ENCODE data around the gene ENG.

The ENG gene

DNA sequence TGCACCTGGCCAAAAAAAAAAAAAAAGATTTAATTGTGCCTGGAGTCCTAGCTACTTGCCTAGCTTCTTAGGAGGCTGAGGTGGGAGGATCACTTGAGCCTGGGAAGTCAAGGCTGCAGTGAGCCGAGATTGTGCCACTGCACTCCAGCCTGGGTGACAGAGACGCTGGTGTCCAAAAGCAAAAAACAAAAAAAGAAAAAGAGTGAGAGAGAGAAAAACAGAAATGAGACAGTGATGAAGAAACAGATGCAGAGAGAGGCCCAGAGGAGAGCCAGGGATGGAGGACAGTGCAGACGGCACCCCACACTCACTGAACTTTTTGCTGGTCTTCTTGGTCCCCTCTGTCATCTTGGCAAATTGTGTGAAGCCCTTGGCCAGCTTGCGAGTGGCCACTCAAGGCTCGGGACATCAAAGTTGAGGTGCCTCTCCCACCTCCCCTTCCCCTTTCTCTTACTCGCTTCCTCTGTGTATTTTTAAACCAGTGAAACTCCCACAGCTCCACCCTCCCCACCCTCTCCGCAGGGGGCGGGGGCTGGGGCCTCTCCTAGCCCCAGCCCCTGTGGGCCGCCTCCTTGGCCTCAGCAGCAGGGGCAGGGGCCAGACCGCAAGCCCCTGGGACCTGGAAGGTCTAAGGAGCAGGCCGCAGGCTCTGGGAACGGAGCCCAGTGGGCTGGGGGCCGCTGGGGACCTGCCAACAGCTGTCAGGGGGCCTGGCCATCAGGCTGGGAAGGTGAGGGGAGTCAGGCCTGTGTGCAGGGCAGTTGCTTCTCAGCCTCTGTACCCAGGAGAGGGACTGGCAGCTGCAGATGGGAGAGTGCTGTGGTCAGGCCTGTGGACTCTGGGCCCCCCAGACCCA lies 76.0 kb downstream of the ENG start, which contains the start of gene SH2D3C:
SH2D3C (minus strand) TSS at position 387 of the 856 bp plus-strand sequence; CDS start at position 348, 39 bp downstream.
- peak; percentile 62 for DNase-seq
- Histone ChIP-seq H3K4me1 (peaks cover 19% of the 10 kb centered on the region), H3K9me3 (no peaks in the 10 kb centered on the region), H3K4me3 (ENCODE audit: low read depth, low read length) (no peak within 1 kb of the TSS), H3K36me3 (no peaks in the 10 kb centered on the region), H3K27me3 (no peaks in the 10 kb centered on the region)
- TF ChIP-seq, protein P1, sequence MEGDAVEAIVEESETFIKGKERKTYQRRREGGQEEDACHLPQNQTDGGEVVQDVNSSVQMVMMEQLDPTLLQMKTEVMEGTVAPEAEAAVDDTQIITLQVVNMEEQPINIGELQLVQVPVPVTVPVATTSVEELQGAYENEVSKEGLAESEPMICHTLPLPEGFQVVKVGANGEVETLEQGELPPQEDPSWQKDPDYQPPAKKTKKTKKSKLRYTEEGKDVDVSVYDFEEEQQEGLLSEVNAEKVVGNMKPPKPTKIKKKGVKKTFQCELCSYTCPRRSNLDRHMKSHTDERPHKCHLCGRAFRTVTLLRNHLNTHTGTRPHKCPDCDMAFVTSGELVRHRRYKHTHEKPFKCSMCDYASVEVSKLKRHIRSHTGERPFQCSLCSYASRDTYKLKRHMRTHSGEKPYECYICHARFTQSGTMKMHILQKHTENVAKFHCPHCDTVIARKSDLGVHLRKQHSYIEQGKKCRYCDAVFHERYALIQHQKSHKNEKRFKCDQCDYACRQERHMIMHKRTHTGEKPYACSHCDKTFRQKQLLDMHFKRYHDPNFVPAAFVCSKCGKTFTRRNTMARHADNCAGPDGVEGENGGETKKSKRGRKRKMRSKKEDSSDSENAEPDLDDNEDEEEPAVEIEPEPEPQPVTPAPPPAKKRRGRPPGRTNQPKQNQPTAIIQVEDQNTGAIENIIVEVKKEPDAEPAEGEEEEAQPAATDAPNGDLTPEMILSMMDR (IDR thresholded peaks at IDR 0.05; ENCODE audit: low read depth, low read length): no peak

DNA sequence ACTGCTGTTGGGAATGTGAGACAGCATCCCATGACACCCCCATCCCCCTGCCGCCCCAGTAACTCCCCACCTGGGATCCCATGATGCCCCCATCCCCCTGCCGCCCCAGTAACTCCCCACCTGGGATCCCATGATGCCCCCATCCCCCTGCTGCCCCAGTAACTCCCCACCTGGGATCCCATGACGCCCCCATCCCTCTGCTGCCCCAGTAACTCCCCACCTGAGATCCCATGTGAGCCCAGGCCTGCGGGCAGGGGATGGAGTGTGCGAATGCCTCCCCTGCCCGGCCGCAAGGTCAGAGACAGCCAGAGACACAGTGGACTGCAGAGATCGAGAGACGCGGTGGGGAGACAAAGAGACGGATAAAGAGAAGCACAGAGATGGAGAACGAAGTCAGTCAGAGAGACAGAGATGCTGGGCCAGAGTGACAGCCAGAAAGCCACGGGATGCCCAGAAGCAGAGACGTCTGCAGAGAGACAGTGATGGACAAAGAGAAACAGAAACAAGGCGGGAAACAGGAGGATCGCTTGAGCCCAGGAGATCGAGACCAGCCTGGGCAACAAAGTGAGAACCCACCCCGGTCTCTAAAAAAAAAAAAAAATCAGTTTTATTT lies 77.0 kb downstream of the ENG start:
- no peak for DNase-seq
- Histone ChIP-seq H3K4me3 (ENCODE audit: low read depth, low read length) (no peak overlapping the region), H3K4me1 (peaks cover 19% of the 10 kb centered on the region)

DNA sequence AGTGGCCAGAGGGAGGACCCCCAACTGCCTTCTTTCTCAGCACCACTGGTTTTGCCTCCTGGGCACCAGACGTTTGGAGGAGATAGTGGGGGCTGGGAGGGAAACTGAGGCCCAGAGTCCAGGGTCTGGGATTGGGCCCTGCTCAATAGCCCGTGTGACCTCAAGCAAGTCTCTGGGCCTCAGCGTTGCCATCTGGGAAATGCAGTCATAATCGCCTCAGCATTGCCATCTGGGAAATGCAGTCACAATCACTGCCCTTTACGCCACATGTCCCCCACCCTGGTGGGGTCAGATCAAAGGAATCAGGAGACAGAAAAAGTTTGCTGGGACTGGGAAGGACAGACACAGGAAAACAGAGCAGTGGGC lies 77.6 kb downstream of the ENG start:
- H3K36me3 ChIP-seq: no peaks in the 10 kb centered on the region
- no peak for DNase-seq
- no peak overlapping the region for H3K4me3 ChIP-seq (ENCODE audit: low read depth, low read length)
- no peaks in the 10 kb centered on the region for H3K27me3 ChIP-seq
- H3K4me1 ChIP-seq: peaks cover 19% of the 10 kb centered on the region
- TF ChIP-seq, protein P1 (IDR thresholded peaks at IDR 0.05; ENCODE audit: low read depth, low read length): no peak
- H3K9me3 ChIP-seq: no peaks in the 10 kb centered on the region

More for the DNA sequence above, 77.0 kb downstream of the ENG start:
- TF ChIP-seq, protein P1 (IDR thresholded peaks at IDR 0.05; ENCODE audit: low read depth, low read length): no peak
- Histone ChIP-seq H3K9me3 (no peaks in the 10 kb centered on the region), H3K27me3 (no peaks in the 10 kb centered on the region), H3K36me3 (no peaks in the 10 kb centered on the region)

DNA sequence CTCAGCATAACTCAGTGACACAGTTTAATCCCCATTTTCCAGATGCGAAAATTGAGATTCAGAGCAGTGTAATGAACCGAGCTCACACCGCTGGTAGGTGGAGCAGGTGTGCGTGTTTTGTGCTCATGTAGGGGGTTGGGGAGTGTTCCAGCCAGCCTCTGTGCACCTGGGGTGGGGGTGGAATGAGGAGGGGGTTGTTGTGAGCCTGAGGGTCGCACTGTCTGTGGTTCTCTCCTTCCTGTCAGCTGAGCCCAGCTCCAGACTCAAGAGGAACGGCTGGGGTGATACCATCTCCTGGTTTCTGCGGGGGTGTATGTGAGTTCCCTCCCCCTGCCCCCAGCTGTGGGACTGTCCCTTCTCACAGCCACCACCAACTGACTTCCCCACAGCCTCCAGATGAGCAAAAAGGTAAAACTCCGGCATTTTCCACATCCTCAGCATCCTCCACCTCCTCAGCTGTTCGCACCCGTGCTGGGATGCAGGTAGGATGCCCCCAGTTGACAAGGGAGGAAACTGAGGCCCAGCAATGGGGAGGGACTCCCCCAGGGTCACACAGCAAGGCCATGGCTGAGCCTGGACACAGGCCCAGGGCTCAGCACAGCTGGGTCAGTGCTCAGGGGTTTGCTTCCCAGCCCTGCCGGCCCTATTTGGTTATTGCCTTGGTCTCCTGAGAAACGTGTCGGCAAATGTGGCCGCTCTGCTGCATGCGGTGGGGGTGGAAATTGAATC lies 78.1 kb downstream of the ENG start:
- Histone ChIP-seq H3K4me1 (peaks cover 19% of the 10 kb centered on the region), H3K9me3 (no peaks in the 10 kb centered on the region), H3K27me3 (no peaks in the 10 kb centered on the region), H3K4me3 (ENCODE audit: low read depth, low read length) (no peak overlapping the region), H3K36me3 (no peaks in the 10 kb centered on the region)
- TF ChIP-seq, protein P1 (IDR thresholded peaks at IDR 0.05; ENCODE audit: low read depth, low read length): no peak
- no peak for DNase-seq

DNA sequence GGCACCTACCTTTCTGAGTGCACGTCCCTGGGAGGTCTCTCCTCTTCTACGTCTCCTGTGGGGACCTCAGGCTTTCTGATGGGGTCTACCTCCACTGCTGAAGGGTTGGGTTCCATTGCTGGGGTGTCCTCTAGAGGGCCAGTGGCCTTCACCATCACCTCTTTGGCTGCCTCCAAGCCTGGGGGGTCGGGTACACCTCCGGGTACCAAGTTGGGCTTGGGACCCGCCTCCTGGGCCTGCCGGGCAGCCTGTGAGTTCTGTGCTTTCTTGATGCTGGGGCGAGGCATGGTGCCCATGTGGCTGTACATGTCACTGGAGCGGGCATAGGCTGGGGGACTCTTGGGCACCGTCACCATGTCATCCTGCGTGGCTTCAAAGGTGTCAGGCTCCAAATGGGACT lies 80.5 kb downstream of the ENG start:
- H3K27me3 ChIP-seq: no peaks in the 10 kb centered on the region
- TF ChIP-seq, protein P1 (IDR thresholded peaks at IDR 0.05; ENCODE audit: low read depth, low read length): no peak
- H3K4me3 ChIP-seq (ENCODE audit: low read depth, low read length): no peak overlapping the region

More for the DNA sequence above, 80.5 kb downstream of the ENG start:
- DNase-seq: no peak
- Histone ChIP-seq H3K4me1 (peaks cover 9% of the 10 kb centered on the region), H3K9me3 (no peaks in the 10 kb centered on the region), H3K36me3 (no peaks in the 10 kb centered on the region)
